Central memory CD8-positive, alpha-beta T cell (primary cell): ENCODE measurements around the gene ACYP1.
A peak's percentile ranks its signal among the peaks of the same experiment; 100 is the strongest.

Experiments
- ATAC-seq: fragments of 150-1000 bp; cut with Tn5 transposase; replicated peaks from 2 replicates; pipeline ENCODE4 v1.10.0; 2022; ENCODE audit warnings: mild to moderate bottlenecking, moderate FRiP score, moderate number of reproducible peaks; ENCODE audit not compliant: poor library complexity, severe bottlenecking; ENCODE audit errors: extremely low read depth
- DNase-seq, 2 donors: peaks; one replicate each; pipeline ENCODE4 v3.0.0; 2021; ENCODE audit warnings: low spot score in 2 of 2
- H3K27ac Mint-ChIP-seq: one replicate; pipeline ENCODE4 v1.8.0; 2022; ENCODE audit warnings: low read depth, mild to moderate bottlenecking, moderate library complexity, mixed read lengths
- H3K27me3 Mint-ChIP-seq: one replicate; pipeline ENCODE4 v1.8.0; 2022; ENCODE audit warnings: mixed read lengths
- H3K36me3 Mint-ChIP-seq: one replicate; pipeline ENCODE4 v1.8.0; 2022; ENCODE audit warnings: mild to moderate bottlenecking, moderate library complexity, mixed read lengths; ENCODE audit not compliant: insufficient read depth
- H3K4me1 Mint-ChIP-seq: one replicate; pipeline ENCODE4 v1.8.0; 2022; ENCODE audit warnings: mixed read lengths
- H3K4me3 Mint-ChIP-seq: one replicate; pipeline ENCODE4 v1.8.0; 2022; ENCODE audit warnings: mild to moderate bottlenecking, moderate library complexity, mixed read lengths
- H3K9me3 Mint-ChIP-seq: one replicate; pipeline ENCODE4 v1.8.0; 2022; ENCODE audit warnings: mixed read lengths

ACYP1 gene

DNA sequence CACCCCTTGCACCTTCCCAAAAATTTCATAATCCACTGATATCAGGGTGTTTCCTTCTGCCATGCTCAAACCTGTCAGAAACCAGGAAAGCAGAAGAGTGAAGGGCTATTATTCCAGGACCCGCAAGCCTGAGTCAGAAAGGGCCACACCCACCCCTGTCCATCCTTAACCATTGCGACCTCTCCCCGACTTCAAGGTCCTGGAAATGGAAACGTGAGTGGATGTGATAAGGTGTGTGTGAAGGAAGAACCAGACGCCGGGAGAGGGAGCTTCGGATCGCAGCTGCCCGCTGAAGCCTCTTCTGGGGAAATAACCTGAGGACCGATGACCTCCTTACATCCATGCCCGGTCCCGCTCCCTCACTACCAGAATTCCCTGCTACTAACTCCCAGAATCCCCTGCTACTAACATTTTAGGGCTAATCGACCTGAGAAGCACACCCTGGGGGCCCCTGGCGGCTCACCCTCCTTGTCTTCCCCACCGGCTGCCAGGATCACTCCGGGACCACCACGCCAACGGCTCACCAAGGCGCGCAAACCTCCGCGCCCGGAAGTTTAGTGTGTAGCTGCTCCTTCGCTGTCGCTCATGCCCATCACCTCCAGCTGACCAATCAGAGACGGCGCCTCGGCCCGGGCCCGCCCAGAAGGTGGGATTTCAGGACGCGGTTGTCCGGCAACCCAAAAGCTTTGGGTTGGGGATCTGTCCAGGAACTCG is at the start of gene ACYP1:
TSS of gene ACYP1 (minus strand) at position 534 of the 714 bp plus-strand sequence. CDS start at position 63, 471 bp downstream.
- Mint-ChIP-seq H3K4me1 (peaks cover 23% of the 10 kb centered on the region), H3K27me3 (no peaks in the 10 kb centered on the region), H3K4me3 (peak within 1 kb of the TSS; percentile 99), H3K9me3 (no peaks in the 10 kb centered on the region), H3K36me3 (peaks cover 11% of the 10 kb centered on the region), H3K27ac (peak within 1 kb of the TSS; percentile 99)
- ATAC-seq (peak; percentile 99), DNase-seq (peak; percentile 85)

GRCh38 chr14:75109877-75110276 is 46.1 kb upstream of the ACYP1 start:
- Mint-ChIP-seq H3K27me3 (no peaks in the 10 kb centered on the region), H3K4me1 (peaks cover 10% of the 10 kb centered on the region), H3K9me3 (no peaks in the 10 kb centered on the region), H3K27ac (no peak overlapping the region), H3K4me3 (no peak overlapping the region), H3K36me3 (peaks cover 80% of the 10 kb centered on the region)
- DNase-seq: no peak
- ATAC-seq: no peak

DNA sequence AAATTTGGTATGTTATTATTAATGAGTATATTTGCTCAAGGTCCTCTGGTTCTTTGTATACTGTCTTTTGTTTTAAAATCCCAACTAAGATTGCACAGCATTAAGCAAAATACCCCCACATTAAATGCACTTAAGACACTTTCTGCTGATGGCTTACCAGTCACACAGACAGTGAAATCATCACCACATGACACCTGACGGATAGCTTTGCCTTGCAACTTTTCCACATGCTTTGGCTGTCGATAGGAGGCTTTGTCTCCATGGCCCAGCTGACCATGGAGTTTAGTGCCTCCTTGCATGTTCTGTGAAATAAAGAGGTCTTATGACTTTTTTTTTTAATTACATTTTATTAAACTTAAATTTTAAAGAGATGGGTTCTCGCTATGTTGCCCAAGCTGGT is 43.4 kb upstream of the ACYP1 start:
- no peak overlapping the region for H3K4me3 Mint-ChIP-seq
- H3K9me3 Mint-ChIP-seq: no peaks in the 10 kb centered on the region
- H3K27ac Mint-ChIP-seq: peak overlapping the region; percentile 10
- H3K36me3 Mint-ChIP-seq: peaks cover 81% of the 10 kb centered on the region
- no peaks in the 10 kb centered on the region for H3K4me1 Mint-ChIP-seq
- H3K27me3 Mint-ChIP-seq: no peaks in the 10 kb centered on the region
- no peak for DNase-seq
- ATAC-seq: no peak

DNA sequence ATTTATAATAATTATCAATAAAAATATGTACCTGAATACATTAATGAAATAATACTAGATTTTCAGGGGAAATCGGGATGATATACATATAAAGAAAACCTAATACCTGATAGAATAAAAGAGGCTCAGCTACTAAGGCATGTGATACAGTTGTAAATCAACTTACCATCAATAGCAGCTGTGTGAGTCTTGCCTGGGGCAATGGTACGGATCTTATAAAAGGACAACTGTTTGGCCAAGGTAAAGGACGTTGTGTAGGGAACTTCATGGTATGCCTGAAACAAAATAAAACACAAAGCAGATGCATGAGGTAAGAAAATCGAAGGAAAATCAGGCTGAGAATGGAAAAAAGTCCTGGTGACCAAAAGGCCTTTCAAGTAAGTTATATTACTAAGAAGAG is 37.7 kb upstream of the ACYP1 start:
- Mint-ChIP-seq H3K9me3 (no peaks in the 10 kb centered on the region), H3K27me3 (no peaks in the 10 kb centered on the region), H3K4me3 (no peak overlapping the region), H3K4me1 (peaks cover 6% of the 10 kb centered on the region), H3K36me3 (peaks cover 62% of the 10 kb centered on the region), H3K27ac (no peak overlapping the region)
- DNase-seq: no peak
- no peak for ATAC-seq

DNA sequence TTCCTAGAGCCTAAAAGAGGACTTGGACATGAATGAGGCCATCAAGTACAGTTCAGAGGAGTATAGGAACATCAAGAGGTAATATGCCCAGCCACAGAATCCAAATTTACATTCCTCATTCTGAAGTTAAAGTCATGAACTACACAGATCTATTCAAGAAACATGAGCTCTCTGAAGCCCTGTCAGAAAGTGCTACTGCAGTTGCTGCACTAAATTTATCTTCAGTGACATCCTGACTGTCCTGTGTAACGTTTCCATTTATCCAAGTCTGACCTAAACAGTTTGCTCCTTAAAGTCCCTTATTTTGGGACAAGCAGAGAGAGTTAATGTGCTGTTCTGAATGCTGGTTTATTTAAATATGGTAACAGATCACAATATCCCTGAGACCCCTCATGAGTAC is 34.9 kb upstream of the ACYP1 start:
- no peak for ATAC-seq
- H3K9me3 Mint-ChIP-seq: no peaks in the 10 kb centered on the region
- no peak overlapping the region for H3K4me3 Mint-ChIP-seq
- DNase-seq: no peak
- H3K27me3 Mint-ChIP-seq: no peaks in the 10 kb centered on the region
- peak overlapping the region; percentile 49 for H3K27ac Mint-ChIP-seq
- peaks cover 58% of the 10 kb centered on the region for H3K36me3 Mint-ChIP-seq
- peaks cover 6% of the 10 kb centered on the region for H3K4me1 Mint-ChIP-seq

DNA sequence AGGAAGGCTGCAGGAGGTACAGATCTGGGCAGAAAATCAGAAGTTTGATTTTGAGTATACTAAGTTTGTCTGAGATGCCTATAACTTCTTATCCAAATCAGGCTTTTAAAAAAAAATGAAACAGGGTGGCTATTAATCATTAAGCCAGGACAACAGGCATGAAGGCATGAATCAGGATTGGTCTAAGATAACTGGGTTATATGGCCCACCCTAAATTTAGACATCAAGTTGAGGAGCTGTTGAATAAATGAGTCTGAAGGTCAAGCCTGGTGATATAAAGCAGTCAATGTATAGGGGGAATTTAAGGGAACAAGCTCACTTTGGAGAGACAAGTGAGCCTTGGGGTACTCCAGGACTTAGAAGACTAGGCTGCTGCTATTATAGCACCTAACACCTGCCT is 34.4 kb upstream of the ACYP1 start:
- Mint-ChIP-seq H3K4me1 (peaks cover 6% of the 10 kb centered on the region), H3K4me3 (no peak overlapping the region), H3K27ac (no peak overlapping the region), H3K27me3 (no peaks in the 10 kb centered on the region), H3K36me3 (peaks cover 55% of the 10 kb centered on the region), H3K9me3 (no peaks in the 10 kb centered on the region)
- DNase-seq: no peak
- ATAC-seq: no peak

DNA sequence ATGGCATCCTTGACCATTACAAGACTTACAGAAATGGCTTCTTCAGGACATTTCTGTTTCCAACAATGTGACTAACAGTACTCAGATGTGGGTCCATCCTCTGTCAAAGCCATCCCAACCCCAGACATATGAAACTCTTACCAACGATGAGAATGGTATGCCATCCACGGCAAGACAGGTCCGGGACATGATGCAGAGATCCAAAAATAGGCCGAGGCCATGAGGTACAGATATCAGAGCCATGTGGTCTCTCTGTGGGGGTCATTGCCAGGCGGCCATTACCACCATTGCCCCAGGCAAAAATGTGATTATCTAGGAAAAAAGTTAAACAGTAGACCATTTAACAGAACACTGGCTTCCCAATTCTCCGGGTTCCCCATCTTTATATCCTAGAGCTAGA is 33.1 kb upstream of the ACYP1 start:
- no peaks in the 10 kb centered on the region for H3K9me3 Mint-ChIP-seq
- peaks cover 54% of the 10 kb centered on the region for H3K36me3 Mint-ChIP-seq
- no peak overlapping the region for H3K27ac Mint-ChIP-seq
- no peak overlapping the region for H3K4me3 Mint-ChIP-seq
- DNase-seq: no peak
- no peaks in the 10 kb centered on the region for H3K27me3 Mint-ChIP-seq
- no peak for ATAC-seq
- peaks cover 6% of the 10 kb centered on the region for H3K4me1 Mint-ChIP-seq

- Mint-ChIP-seq H3K4me3 (no peak overlapping the region), H3K36me3 (peaks cover 60% of the 10 kb centered on the region), H3K9me3 (no peaks in the 10 kb centered on the region), H3K27ac (no peak overlapping the region), H3K27me3 (no peaks in the 10 kb centered on the region), H3K4me1 (peaks cover 6% of the 10 kb centered on the region)
- no peak for DNase-seq
- no peak for ATAC-seq
These were observed 31.9 kb upstream of the ACYP1 start for GRCh38 chr14:75095690-75096089.

DNA sequence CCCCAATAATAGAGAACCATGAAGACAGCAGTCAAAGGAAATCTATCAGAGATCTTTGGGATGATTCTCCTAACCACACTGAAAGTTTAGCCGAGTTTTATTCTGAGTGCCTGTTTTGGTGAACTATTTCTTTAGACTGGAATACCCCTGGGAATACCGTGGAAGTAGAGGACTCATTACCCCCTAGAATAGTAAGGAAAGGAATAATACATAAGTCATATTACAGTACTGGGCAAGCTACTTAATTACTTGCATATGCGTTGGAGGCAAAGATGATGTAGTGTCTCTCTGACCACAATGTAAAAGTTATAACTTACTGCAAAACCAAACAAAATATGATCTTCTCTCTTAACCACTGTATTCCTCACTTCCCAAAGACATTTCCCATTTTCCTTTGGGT is 31.1 kb upstream of the ACYP1 start:
- DNase-seq (no peak), ATAC-seq (no peak)
- Mint-ChIP-seq H3K27ac (no peak overlapping the region), H3K4me1 (peaks cover 6% of the 10 kb centered on the region), H3K9me3 (no peaks in the 10 kb centered on the region), H3K36me3 (peaks cover 60% of the 10 kb centered on the region), H3K27me3 (no peaks in the 10 kb centered on the region), H3K4me3 (no peak overlapping the region)

GRCh38 chr14:75092698-75093097 is 28.9 kb upstream of the ACYP1 start:
- DNase-seq: no peak
- H3K4me1 Mint-ChIP-seq: peaks cover 2% of the 10 kb centered on the region
- no peaks in the 10 kb centered on the region for H3K27me3 Mint-ChIP-seq
- H3K27ac Mint-ChIP-seq: no peak overlapping the region
- peaks cover 53% of the 10 kb centered on the region for H3K36me3 Mint-ChIP-seq
- no peak overlapping the region for H3K4me3 Mint-ChIP-seq
- ATAC-seq: no peak
- H3K9me3 Mint-ChIP-seq: no peaks in the 10 kb centered on the region

- DNase-seq (no peak), ATAC-seq (no peak)
- Mint-ChIP-seq H3K27me3 (no peaks in the 10 kb centered on the region), H3K36me3 (peaks cover 60% of the 10 kb centered on the region), H3K4me1 (no peaks in the 10 kb centered on the region), H3K27ac (no peak overlapping the region), H3K4me3 (no peak overlapping the region), H3K9me3 (no peaks in the 10 kb centered on the region)
These were observed 27.4 kb upstream of the ACYP1 start for GRCh38 chr14:75091251-75091650.

DNA sequence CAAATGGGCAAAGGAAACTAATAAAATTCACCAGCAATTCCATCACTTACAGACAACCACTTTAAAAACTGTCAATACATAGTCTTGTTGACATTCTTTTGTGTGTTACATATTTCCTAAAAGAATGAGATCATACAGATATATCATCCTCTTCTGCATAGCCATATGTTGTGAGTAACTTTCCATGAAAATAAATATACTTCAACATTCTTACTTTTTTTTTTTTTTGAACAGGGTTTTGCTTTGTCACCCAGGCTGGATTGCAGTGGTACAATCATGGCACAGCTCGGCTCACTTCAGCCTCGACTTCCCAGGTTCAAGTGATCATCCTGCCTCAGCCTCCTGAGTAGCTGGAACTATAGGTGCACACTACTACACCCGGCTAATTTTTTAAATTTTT is 26.5 kb upstream of the ACYP1 start:
- ATAC-seq (no peak), DNase-seq (no peak)
- peaks cover 61% of the 10 kb centered on the region for H3K36me3 Mint-ChIP-seq
- no peaks in the 10 kb centered on the region for H3K4me1 Mint-ChIP-seq
- H3K27me3 Mint-ChIP-seq: no peaks in the 10 kb centered on the region
- H3K9me3 Mint-ChIP-seq: no peaks in the 10 kb centered on the region
- H3K27ac Mint-ChIP-seq: no peak overlapping the region
- no peak overlapping the region for H3K4me3 Mint-ChIP-seq

DNA sequence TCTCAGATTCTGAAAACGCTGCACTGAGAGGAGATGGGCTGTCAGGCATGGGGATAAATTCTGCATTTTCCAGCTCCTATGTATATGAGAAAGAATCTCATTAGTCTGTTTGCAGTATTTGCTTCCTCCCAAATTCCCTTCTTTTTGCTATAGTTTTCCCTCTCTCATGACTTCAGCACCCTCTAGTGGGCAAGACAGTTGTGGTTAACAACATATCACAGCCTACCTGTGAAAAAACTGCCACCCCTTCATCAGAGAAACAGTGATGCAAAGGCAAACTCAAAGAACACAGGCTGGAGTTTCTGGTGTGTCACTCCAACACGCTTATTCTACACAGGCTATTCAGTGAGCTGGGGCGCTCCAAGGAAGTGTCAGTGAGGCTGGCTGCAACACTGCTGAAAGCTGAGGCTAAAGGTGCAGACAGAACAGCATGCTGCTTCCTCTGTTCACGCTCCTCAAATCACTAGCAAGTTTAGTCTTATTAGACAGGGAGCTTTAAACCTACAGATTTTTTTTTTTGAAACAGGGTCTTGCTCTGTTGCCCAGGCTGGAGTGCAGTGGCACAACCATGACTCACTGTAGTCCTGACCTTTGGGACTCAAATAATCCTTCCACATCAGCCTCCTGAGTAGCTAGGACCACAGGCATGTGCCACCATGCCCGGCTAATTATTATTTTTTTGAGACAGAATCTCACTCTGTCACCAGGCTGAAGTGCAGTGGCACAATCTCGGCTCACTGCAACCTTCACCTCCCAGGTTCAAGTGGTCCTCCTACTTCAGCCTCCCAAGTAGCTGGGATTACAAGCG is 24.9 kb upstream of the ACYP1 start:
- ATAC-seq (no peak), DNase-seq (peak in 1 of 2 donors; percentile 13)
- Mint-ChIP-seq H3K27ac (no peak overlapping the region), H3K4me1 (no peaks in the 10 kb centered on the region), H3K27me3 (no peaks in the 10 kb centered on the region), H3K4me3 (no peak overlapping the region), H3K36me3 (peaks cover 57% of the 10 kb centered on the region), H3K9me3 (no peaks in the 10 kb centered on the region)
